ENCODE measurements around the gene PRELID3B. TPM values are rescaled to one million over a fixed set of nuclear protein-coding genes. Genes with fewer than 3 reads are reported as not detected.

Gene PRELID3B
- total and polyA plus RNA-seq, 2 of the 13 experiments (the other 11 are each of a cell fraction or from before 2014, with no cell fraction given), result 23.3 to 42.6 TPM

GRCh38 chr20:59004763-59005522 lies 37.6 kb downstream of the PRELID3B start (continued):
- TF ChIP-seq, protein P1, sequence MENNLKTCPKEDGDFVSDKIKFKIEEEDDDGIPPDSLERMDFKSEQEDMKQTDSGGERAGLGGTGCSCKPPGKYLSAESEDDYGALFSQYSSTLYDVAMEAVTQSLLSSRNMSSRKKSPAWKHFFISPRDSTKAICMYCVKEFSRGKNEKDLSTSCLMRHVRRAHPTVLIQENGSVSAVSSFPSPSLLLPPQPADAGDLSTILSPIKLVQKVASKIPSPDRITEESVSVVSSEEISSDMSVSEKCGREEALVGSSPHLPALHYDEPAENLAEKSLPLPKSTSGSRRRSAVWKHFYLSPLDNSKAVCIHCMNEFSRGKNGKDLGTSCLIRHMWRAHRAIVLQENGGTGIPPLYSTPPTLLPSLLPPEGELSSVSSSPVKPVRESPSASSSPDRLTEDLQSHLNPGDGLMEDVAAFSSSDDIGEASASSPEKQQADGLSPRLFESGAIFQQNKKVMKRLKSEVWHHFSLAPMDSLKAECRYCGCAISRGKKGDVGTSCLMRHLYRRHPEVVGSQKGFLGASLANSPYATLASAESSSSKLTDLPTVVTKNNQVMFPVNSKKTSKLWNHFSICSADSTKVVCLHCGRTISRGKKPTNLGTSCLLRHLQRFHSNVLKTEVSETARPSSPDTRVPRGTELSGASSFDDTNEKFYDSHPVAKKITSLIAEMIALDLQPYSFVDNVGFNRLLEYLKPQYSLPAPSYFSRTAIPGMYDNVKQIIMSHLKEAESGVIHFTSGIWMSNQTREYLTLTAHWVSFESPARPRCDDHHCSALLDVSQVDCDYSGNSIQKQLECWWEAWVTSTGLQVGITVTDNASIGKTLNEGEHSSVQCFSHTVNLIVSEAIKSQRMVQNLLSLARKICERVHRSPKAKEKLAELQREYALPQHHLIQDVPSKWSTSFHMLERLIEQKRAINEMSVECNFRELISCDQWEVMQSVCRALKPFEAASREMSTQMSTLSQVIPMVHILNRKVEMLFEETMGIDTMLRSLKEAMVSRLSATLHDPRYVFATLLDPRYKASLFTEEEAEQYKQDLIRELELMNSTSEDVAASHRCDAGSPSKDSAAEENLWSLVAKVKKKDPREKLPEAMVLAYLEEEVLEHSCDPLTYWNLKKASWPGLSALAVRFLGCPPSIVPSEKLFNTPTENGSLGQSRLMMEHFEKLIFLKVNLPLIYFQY (CRISPR knock-in tag; IDR thresholded peaks at IDR 0.05; ENCODE audit: borderline replicate concordance), result peak; percentile 63; the same call in 1 of the 2 replicates
- TF ChIP-seq JUND (CRISPR knock-in tag; IDR thresholded peaks at IDR 0.05), result no peak
- TF ChIP-seq HNRNPL (IDR thresholded peaks at IDR 0.05; ENCODE audit: low read depth, low read length), result peak; percentile 82
- peak; percentile 72; the same call in 1 of the 2 replicates for TF ChIP-seq ZNF317 (CRISPR knock-in tag; IDR thresholded peaks at IDR 0.05)
- no peak for TF ChIP-seq ZSCAN22 (CRISPR knock-in tag; IDR thresholded peaks at IDR 0.05)
- no peak for TF ChIP-seq ZNF629 (CRISPR knock-in tag; conservative IDR thresholded peaks at IDR 0.05)
- peak; percentile 89 for TF ChIP-seq PBX2 (CRISPR knock-in tag; IDR thresholded peaks at IDR 0.05)
- no peak for TF ChIP-seq ZBTB34 (CRISPR knock-in tag; IDR thresholded peaks at IDR 0.05)
- no peak for TF ChIP-seq CENPT (CRISPR knock-in tag; IDR thresholded peaks at IDR 0.05; ENCODE audit: low read depth)
- no peak for TF ChIP-seq SP4 (CRISPR knock-in tag; IDR thresholded peaks at IDR 0.05)
- TF ChIP-seq HNF4G (IDR thresholded peaks at IDR 0.05; ENCODE audit: borderline replicate concordance, low read depth, low read length), result peak; percentile 37; the same call in 1 of the 2 replicates
- TF ChIP-seq HNF4G (CRISPR knock-in tag; IDR thresholded peaks at IDR 0.05; ENCODE audit: borderline replicate concordance, low read depth), result peak; percentile 85; the same call in 1 of the 2 replicates
- TF ChIP-seq ZSCAN29 (CRISPR knock-in tag; conservative IDR thresholded peaks at IDR 0.05), result no peak
- no peak for TF ChIP-seq HNRNPK (IDR thresholded peaks at IDR 0.05; ENCODE audit: low read depth, low read length, poor library complexity, severe bottlenecking)
- TF ChIP-seq ZNF749 (CRISPR knock-in tag; IDR thresholded peaks at IDR 0.05; ENCODE audit: borderline replicate concordance), result no peak
- TF ChIP-seq ZNF7 (CRISPR knock-in tag; IDR thresholded peaks at IDR 0.05), result no peak
- no peak for TF ChIP-seq ZNF484 (CRISPR knock-in tag; IDR thresholded peaks at IDR 0.05; ENCODE audit: borderline replicate concordance, low read depth)
- TF ChIP-seq ZNF280B (CRISPR knock-in tag; IDR thresholded peaks at IDR 0.05; ENCODE audit: borderline replicate concordance), result no peak
- TF ChIP-seq NONO (IDR thresholded peaks at IDR 0.05), result no peak
- TF ChIP-seq NONO (CRISPR knock-in tag; conservative IDR thresholded peaks at IDR 0.05), result no peak
- no peak for TF ChIP-seq AGO1 (IDR thresholded peaks at IDR 0.05; ENCODE audit: low read depth, low read length, poor library complexity, severe bottlenecking)
- no peak for TF ChIP-seq FOXK2 (IDR thresholded peaks at IDR 0.05)

Data from HepG2 (cell line).